Measurements from ENCODE around the gene C10orf71. TPM values are rescaled to one million over a fixed set of nuclear protein-coding genes. Genes with fewer than 3 reads are reported as not detected.

The C10orf71 gene
- total and polyA plus RNA-seq, 2 of the 8 experiments (the other 6 are each of a cell fraction or from before 2014, with no cell fraction given) = not detected

GRCh38 chr10:49360271-49361177 is 61.6 kb downstream of the C10orf71 start:
- ChIA-PET POLR2A (ENCODE audit: partially characterized antibody) (no interaction called here), CTCF (ENCODE audit: partially characterized antibody) (interaction anchor here (0.5 to 3.2 kb wide), 14 partner anchors 8 to 353 kb away, joined by 3 to 14 read pairs (median 4); no protein-coding TSS in a partner anchor)
- H2AFZ ChIP-seq (ENCODE audit: low read length) = peak overlapping the region; percentile 81; the same call in 1 of the 2 replicates
- H3K4me1 ChIP-seq (replicated peaks in 1 of 4; ENCODE audit: control insufficient read depth in 3 of 4, insufficient read depth in 4 of 4, low read length in 3 of 4) = peaks cover 0 to 10% (median 7%) of the 10 kb centered on the region in 4 experiments; a peak in 5 of 7 replicates
- no peaks in the 10 kb centered on the region for H3K79me1 ChIP-seq (ENCODE audit: low read depth, low read length)
- H3K79me2 ChIP-seq (ENCODE audit: control insufficient read depth in 1 of 2, insufficient read depth in 2 of 2, low read length in 2 of 2) = no peaks in the 10 kb centered on the region
- H3K4me3 ChIP-seq (ENCODE audit: extremely low read depth in 1 of 4, insufficient read depth in 2 of 4, low read depth in 3 of 4, low read length in 4 of 4) = no peak overlapping the region; a peak in 1 of 8 replicates
- no peak overlapping the region; the same call in 1 of the 2 replicates for H4K8ac ChIP-seq (ENCODE audit: extremely low read depth, insufficient read depth, low read length)
- H4K20me1 ChIP-seq (replicated peaks in 1 of 2; ENCODE audit: control insufficient read depth in 1 of 2, insufficient read depth in 2 of 2, low read length in 2 of 2) = no peaks in the 10 kb centered on the region
- H4K91ac ChIP-seq (replicated peaks; ENCODE audit: insufficient read length, low read length) = peak overlapping the region; percentile 0
- H3K56ac ChIP-seq (replicated peaks; ENCODE audit: insufficient read length, low read depth, low read length) = peak overlapping the region; percentile 20
- H3K23me2 ChIP-seq (ENCODE audit: low read depth, low read length) = no peaks in the 10 kb centered on the region
- peak overlapping the region; percentile 47 for H3K4ac ChIP-seq (replicated peaks; ENCODE audit: insufficient read length, low read depth, low read length)
- TF ChIP-seq RBBP5 (IDR thresholded peaks at IDR 0.05; ENCODE audit: borderline replicate concordance, low read depth, low read length) (no peak), NANOG (IDR thresholded peaks at IDR 0.05; ENCODE audit: insufficient read depth, low read depth, low read length, poor library complexity, severe bottlenecking) (no peak), POU5F1 (IDR thresholded peaks at IDR 0.05; ENCODE audit: low read depth, low read length) (no peak), GTF2F1 (IDR thresholded peaks at IDR 0.05; ENCODE audit: borderline replicate concordance, low read depth, low read length) (no peak), SRF (IDR thresholded peaks at IDR 0.05; ENCODE audit: low read depth, low read length) (0 out of 2 replicates have a peak, but pooled peaks have one; percentile 34)
- no peak overlapping the region; the same call in 1 of the 2 replicates for H2BK20ac ChIP-seq (ENCODE audit: low read length)
- no peak overlapping the region for H3K27ac ChIP-seq (ENCODE audit: low read depth, low read length)
- no peak overlapping the region for H2BK120ac ChIP-seq (replicated peaks; ENCODE audit: low read depth, low read length)
- no peaks in the 10 kb centered on the region for H3K27me3 ChIP-seq (replicated peaks in 1 of 4; ENCODE audit: control insufficient read depth in 3 of 4, extremely low read depth in 1 of 4, insufficient read depth in 3 of 4, low read length in 3 of 4)
- DNase-seq (ENCODE audit: low read depth in 1 of 2, low spot score in 2 of 2) (no peak), FAIRE-seq (no peak)
- no peak overlapping the region for H3K9ac ChIP-seq (replicated peaks in 1 of 4; ENCODE audit: extremely low read depth in 1 of 4, low read depth in 3 of 4, low read length in 3 of 4)
- no peak overlapping the region; the same call in 1 of the 2 replicates for H2AK5ac ChIP-seq (ENCODE audit: low read depth, low read length)
- no peak overlapping the region for H3K14ac ChIP-seq (ENCODE audit: insufficient read length)
- H3K4me2 ChIP-seq (ENCODE audit: insufficient read depth in 1 of 2, low read depth in 2 of 2, low read length in 2 of 2) = no peak overlapping the region
- WGBS, 2 experiments (ENCODE audit: extremely low coverage in 1 of 2, insufficient coverage in 1 of 2, insufficient read length in 1 of 2, insufficient replicate concordance in 2 of 2, low coverage in 1 of 2, low lambda C conversion rate in 2 of 2, missing lambda C conversion rate in 1 of 2) = 83% methylated on average over 15 of the region's 15 CpGs; no CpG with 5 or more reads in 1 of the 2 experiments
- no peak overlapping the region for H4K5ac ChIP-seq (ENCODE audit: insufficient read length, low read depth, low read length)
- peak overlapping the region; percentile 94; the same call in 1 of the 2 replicates for H2BK12ac ChIP-seq (ENCODE audit: low read depth, low read length)
- H3K36me3 ChIP-seq (ENCODE audit: control insufficient read depth in 2 of 4, insufficient read depth in 4 of 4, low read length in 3 of 4) = no peaks in the 10 kb centered on the region
- H3K9me3 ChIP-seq (ENCODE audit: insufficient read depth in 2 of 2, low read depth in 1 of 2, low read length in 1 of 2) = no peaks in the 10 kb centered on the region
- peak overlapping the region; percentile 94 for H2BK15ac ChIP-seq (ENCODE audit: low read length)
- H3K18ac ChIP-seq (ENCODE audit: extremely low read depth, low read length) = peak overlapping the region; percentile 41; the same call in 1 of the 2 replicates
- peak overlapping the region; percentile 12; the same call in 1 of the 2 replicates for H2BK5ac ChIP-seq (ENCODE audit: low read depth, low read length)
- no peak overlapping the region for H3K23ac ChIP-seq (ENCODE audit: insufficient read length)
